Tibial nerve (tissue), 4 donors: ENCODE results near the gene ASCL2.

ENCODE experiments used
- CTCF ChIP-seq, 5 experiments: fragments of 200-600 bp in 3 of 5; fragments of 450-650 bp in 2 of 5; sonication (generic) in 3 of 5; IDR thresholded peaks; one replicate each; pipeline ENCODE4 v1.5.1; 2016 to 2019; ENCODE audit warnings: antibody characterized with exemption in 5 of 5, mild to moderate bottlenecking in 3 of 5, moderate library complexity in 2 of 5
- EP300 ChIP-seq, 2 donors: sonication (generic); formaldehyde crosslinking; IDR thresholded peaks; one replicate each; pipeline ENCODE4 v1.6.1; 2017; ENCODE audit warnings: antibody characterized with exemption in 2 of 2, mild to moderate bottlenecking in 1 of 2
- POLR2A ChIP-seq, 2 donors: fragments of 450-650 bp; IDR thresholded peaks; one replicate each; pipeline ENCODE4 v1.6.1; 2017; ENCODE audit warnings: antibody characterized with exemption in 2 of 2, mild to moderate bottlenecking in 2 of 2, moderate library complexity in 2 of 2

DNA sequence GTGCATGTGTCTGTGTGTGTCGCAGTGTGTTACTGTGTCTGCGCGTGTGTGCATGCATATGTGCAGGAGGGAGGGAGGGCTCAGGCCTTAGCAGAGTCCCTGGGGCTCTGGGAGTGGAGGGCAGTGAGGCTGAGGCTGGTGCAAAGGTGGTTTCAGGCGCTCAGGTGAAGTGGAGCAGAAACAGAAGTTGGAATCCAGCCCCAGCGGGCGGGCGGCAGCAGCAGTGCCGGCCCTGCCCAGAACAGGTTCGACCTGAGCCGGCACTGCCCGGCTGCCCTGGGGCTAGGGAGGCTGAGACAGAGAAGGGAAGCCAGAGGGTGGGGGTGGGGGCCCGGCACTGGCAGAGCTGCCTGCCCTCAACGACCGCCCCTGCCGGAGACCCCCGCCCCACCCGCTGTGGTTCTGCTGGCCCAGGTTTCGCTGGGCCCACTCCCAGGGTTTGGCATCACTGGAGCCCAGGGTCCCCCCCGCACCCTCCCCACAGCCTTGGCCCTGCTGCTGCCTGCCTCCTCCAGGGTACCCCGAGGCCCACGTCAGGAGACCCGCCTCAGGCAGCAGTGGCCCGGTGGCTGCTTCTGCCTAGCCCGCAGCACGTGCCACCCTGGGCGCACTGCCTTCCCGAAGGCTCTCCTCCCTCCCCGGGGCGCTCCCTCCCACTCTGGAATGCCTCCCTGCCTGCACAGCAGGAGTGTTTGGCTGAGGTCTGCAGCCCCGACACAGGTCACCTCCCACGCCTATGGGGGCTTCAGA lies 13.3 kb downstream of the ASCL2 start:
- TF ChIP-seq CTCF (IDR thresholded peaks at IDR 0.05), result no peak
- no peak for TF ChIP-seq POLR2A (IDR thresholded peaks at IDR 0.05)
- TF ChIP-seq EP300 (IDR thresholded peaks at IDR 0.05), result no peak
